ENCODE measurements around the gene AQP10.

DNA sequence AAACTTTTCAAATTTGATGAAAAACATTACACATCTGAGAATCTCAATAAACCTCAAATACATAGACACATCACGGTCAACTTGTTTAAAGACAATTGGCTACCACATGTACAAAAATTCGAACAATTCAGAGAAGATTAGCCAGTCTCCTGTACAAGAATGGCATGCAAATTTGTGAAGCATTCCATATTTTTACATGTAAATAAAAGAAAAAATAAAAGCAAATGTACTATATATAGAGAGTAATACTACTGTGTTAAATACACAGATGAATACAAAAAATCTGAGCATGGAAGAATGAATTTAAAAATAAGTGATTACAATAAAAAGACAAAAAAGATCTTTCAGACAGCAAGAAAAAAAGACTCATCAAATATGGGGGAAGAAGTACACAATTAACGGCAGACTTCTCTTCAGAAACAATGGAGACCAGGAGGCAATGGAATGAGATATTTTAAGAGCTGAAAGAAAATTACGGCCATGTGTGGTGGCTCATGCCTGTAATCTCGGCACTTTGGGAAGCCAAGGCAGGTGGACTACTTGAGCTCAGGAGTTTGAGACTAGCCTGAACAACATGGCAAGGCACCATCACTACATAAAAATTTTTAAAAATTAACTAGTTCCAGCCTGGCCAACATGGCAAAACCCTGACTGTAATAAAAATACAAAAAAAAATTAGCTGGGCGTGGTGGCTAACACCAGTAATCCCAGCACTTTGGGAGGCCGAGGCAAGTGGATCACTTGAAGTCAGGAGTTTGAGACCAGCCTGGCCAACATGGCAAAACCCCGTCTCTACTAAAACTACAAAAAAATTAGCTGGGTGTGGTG is 25.3 kb upstream of the AQP10 start:
- TF ChIP-seq, protein P1, sequence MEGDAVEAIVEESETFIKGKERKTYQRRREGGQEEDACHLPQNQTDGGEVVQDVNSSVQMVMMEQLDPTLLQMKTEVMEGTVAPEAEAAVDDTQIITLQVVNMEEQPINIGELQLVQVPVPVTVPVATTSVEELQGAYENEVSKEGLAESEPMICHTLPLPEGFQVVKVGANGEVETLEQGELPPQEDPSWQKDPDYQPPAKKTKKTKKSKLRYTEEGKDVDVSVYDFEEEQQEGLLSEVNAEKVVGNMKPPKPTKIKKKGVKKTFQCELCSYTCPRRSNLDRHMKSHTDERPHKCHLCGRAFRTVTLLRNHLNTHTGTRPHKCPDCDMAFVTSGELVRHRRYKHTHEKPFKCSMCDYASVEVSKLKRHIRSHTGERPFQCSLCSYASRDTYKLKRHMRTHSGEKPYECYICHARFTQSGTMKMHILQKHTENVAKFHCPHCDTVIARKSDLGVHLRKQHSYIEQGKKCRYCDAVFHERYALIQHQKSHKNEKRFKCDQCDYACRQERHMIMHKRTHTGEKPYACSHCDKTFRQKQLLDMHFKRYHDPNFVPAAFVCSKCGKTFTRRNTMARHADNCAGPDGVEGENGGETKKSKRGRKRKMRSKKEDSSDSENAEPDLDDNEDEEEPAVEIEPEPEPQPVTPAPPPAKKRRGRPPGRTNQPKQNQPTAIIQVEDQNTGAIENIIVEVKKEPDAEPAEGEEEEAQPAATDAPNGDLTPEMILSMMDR (IDR thresholded peaks at IDR 0.05) = no peak
- TF ChIP-seq POLR2A (IDR thresholded peaks at IDR 0.05) = no peak

Measured in thyroid gland (tissue), 4 donors.